CD4-positive, alpha-beta T cell (primary cell): ENCODE measurements around the gene HOXB7. TPM values are rescaled to one million over a fixed set of nuclear protein-coding genes. Genes with fewer than 3 reads are reported as not detected.

Experiments
- ATAC-seq: fragments of 200-7000 bp; cut with Tn5 transposase; one replicate; pipeline ENCODE4 v1.10.0; 2022; ENCODE audit warnings: mild to moderate bottlenecking; ENCODE audit not compliant: poor library complexity
- CTCF ChIA-PET: fragments of 350-600 bp; sonication (Branson Sonifier 250); formaldehyde crosslinking; loops from one replicate; lab custom pipeline; 2021; ENCODE audit warnings: antibody characterized with exemption, inconsistent platforms; lab: Charles Lee
- POLR2A ChIA-PET: fragments of 350-600 bp; sonication (Branson Sonifier 250); formaldehyde crosslinking; loops from one replicate; lab custom pipeline; 2021; ENCODE audit warnings: antibody characterized with exemption, inconsistent platforms; lab: Charles Lee
- DNase-seq, 14 experiments: peaks; one replicate each; pipeline ENCODE4 v3.0.0-alpha.2; 2013 to 2020; ENCODE audit warnings: mixed read lengths in 2 of 14
- H3K27ac ChIP-seq, 2 donors: one replicate each; pipeline versions ENCODE4 v1.5.1 to v1.7.0; 2013; ENCODE audit warnings: low read length in 2 of 2, low read depth in 1 of 2, mild to moderate bottlenecking in 1 of 2
- H3K27me3 ChIP-seq, 2 experiments: 1 replicate in 1 of 2; 2 replicates in 1 of 2; pipeline versions ENCODE4 v1.6.1 to v1.7.0; 2013; ENCODE audit warnings: low read length in 2 of 2, control low read depth in 1 of 2, mild to moderate bottlenecking in 1 of 2, moderate library complexity in 1 of 2; ENCODE audit not compliant: insufficient read depth in 2 of 2, control insufficient read depth in 1 of 2
- H3K36me3 ChIP-seq: one replicate; pipeline ENCODE4 v1.6.1; 2013; ENCODE audit warnings: low read length, control low read depth; ENCODE audit not compliant: insufficient read depth
- H3K4me1 ChIP-seq: one replicate; pipeline ENCODE4 v1.6.1; 2013; ENCODE audit warnings: low read length, control low read depth; ENCODE audit not compliant: insufficient read depth
- H3K4me3 ChIP-seq: one replicate; pipeline ENCODE4 v1.5.1; 2013; ENCODE audit warnings: mild to moderate bottlenecking, low read length, moderate library complexity
- H3K9me3 ChIP-seq, 2 experiments: 1 replicate in 1 of 2; 2 replicates in 1 of 2; pipeline versions ENCODE4 v1.6.1 to v1.7.0; 2013; ENCODE audit warnings: low read length in 2 of 2, mild to moderate bottlenecking in 2 of 2, control low read depth in 1 of 2, moderate library complexity in 1 of 2; ENCODE audit not compliant: control insufficient read depth in 1 of 2, insufficient read depth in 1 of 2
- H3K27ac Mint-ChIP-seq: one replicate; pipeline ENCODE4 v1.8.0; 2020; ENCODE audit warnings: mixed read lengths
- H3K27me3 Mint-ChIP-seq: one replicate; pipeline ENCODE4 v1.8.0; 2021; ENCODE audit warnings: mixed read lengths
- H3K36me3 Mint-ChIP-seq: one replicate; pipeline ENCODE4 v1.8.0; 2021; ENCODE audit warnings: low read depth, mixed read lengths
- H3K4me1 Mint-ChIP-seq: one replicate; pipeline ENCODE4 v1.8.0; 2021; ENCODE audit warnings: low read depth, mixed read lengths
- H3K4me3 Mint-ChIP-seq: one replicate; pipeline ENCODE4 v1.8.0; 2020; ENCODE audit warnings: mild to moderate bottlenecking, mixed read lengths
- H3K9me3 Mint-ChIP-seq: one replicate; pipeline ENCODE4 v1.8.0; 2020; ENCODE audit warnings: mixed read lengths
- CTCF ChIP-seq: fragments of 200-600 bp; IDR thresholded peaks from one replicate; pipeline ENCODE4 v1.8.0; 2022; ENCODE audit warnings: antibody characterized with exemption, mild to moderate bottlenecking
- intact Hi-C, 2 experiments: fragments of 100-400 bp; cut with DNase I in 1 of 2; cut with micrococcal nuclease in 1 of 2; formaldehyde crosslinking; loops; one replicate each; pipeline versions ENCODE4 v1.15.1 to v1.9.0; 2023 to 2025; cut with DNase I, micrococcal nuclease
- total RNA-seq, 174 experiments: library from RNA in 2 of 174; stranded (reverse) in 2 of 174; gene quantifications; one replicate each; pipeline ENCODE4 v1.2.3 and lab custom pipeline; 2021 to 2026

The HOXB7 gene
- total RNA-seq, 2 experiments from 2014 or later, result not detected

- Histone ChIP-seq H3K27ac (no peak overlapping the region), H3K27me3 (peaks cover 3 to 9% of the 10 kb centered on the region in 2 experiments), H3K36me3 (no peaks in the 10 kb centered on the region), H3K4me1 (no peaks in the 10 kb centered on the region), H3K4me3 (no peak overlapping the region), H3K9me3 (no peaks in the 10 kb centered on the region)
- DNase-seq, result no peak
- no peak for ATAC-seq
- ChIA-PET POLR2A (no interaction called here), CTCF (no interaction called here)
- intact Hi-C loops, result no loop called here
- peaks cover 5% of the 10 kb centered on the region for H3K4me1 Mint-ChIP-seq
- H3K36me3 Mint-ChIP-seq, result no peaks in the 10 kb centered on the region
- no peak overlapping the region for H3K27ac Mint-ChIP-seq
- no peaks in the 10 kb centered on the region for H3K9me3 Mint-ChIP-seq
- H3K4me3 Mint-ChIP-seq, result no peak overlapping the region
- no peak for TF ChIP-seq CTCF
- peaks cover 18% of the 10 kb centered on the region for H3K27me3 Mint-ChIP-seq
Measured at GRCh38 chr17:48568499-48569239, 42.1 kb downstream of the HOXB7 start.

- H3K36me3 Mint-ChIP-seq, result no peaks in the 10 kb centered on the region
- Histone ChIP-seq H3K27me3 (peaks cover 3 to 9% of the 10 kb centered on the region in 2 experiments), H3K4me3 (no peak overlapping the region), H3K4me1 (no peaks in the 10 kb centered on the region), H3K9me3 (no peaks in the 10 kb centered on the region), H3K36me3 (no peaks in the 10 kb centered on the region), H3K27ac (no peak overlapping the region)
- no peak for TF ChIP-seq CTCF
- no peak overlapping the region for H3K27ac Mint-ChIP-seq
- DNase-seq, result no peak
- H3K4me3 Mint-ChIP-seq, result no peak overlapping the region
- ChIA-PET POLR2A (no interaction called here), CTCF (no interaction called here)
- intact Hi-C loops, result no loop called here
- peaks cover 19% of the 10 kb centered on the region for H3K27me3 Mint-ChIP-seq
- ATAC-seq, result no peak
- H3K4me1 Mint-ChIP-seq, result peaks cover 5% of the 10 kb centered on the region
- H3K9me3 Mint-ChIP-seq, result no peaks in the 10 kb centered on the region
Measured at GRCh38 chr17:48567646-48568354, 43.0 kb downstream of the HOXB7 start.

GRCh38 chr17:48567209-48567608, 43.6 kb downstream of the HOXB7 start:
- H3K4me1 Mint-ChIP-seq, result peaks cover 5% of the 10 kb centered on the region
- Histone ChIP-seq H3K4me3 (no peak overlapping the region), H3K27me3 (peaks cover 3 to 9% of the 10 kb centered on the region in 2 experiments), H3K9me3 (no peaks in the 10 kb centered on the region), H3K4me1 (no peaks in the 10 kb centered on the region), H3K36me3 (no peaks in the 10 kb centered on the region), H3K27ac (no peak overlapping the region)
- peaks cover 19% of the 10 kb centered on the region for H3K27me3 Mint-ChIP-seq
- H3K36me3 Mint-ChIP-seq, result no peaks in the 10 kb centered on the region
- no peaks in the 10 kb centered on the region for H3K9me3 Mint-ChIP-seq
- H3K4me3 Mint-ChIP-seq, result no peak overlapping the region
- TF ChIP-seq CTCF, result no peak
- ChIA-PET CTCF (no interaction called here), POLR2A (no interaction called here)
- ATAC-seq, result no peak
- no peak for DNase-seq
- intact Hi-C loops, result no loop called here
- H3K27ac Mint-ChIP-seq, result no peak overlapping the region
